ENCODE data around the gene TLE5. TPM values are rescaled to one million over a fixed set of nuclear protein-coding genes. Genes with fewer than 3 reads are reported as not detected.
A peak's percentile ranks its signal among the peaks of the same experiment; 100 is the strongest.

TLE5 gene
- total and polyA plus RNA-seq, 9 of the 15 experiments (the other 6 are each of a cell fraction or from before 2014, with no cell fraction given), result 2.0 to 347 (median 235) TPM

DNA sequence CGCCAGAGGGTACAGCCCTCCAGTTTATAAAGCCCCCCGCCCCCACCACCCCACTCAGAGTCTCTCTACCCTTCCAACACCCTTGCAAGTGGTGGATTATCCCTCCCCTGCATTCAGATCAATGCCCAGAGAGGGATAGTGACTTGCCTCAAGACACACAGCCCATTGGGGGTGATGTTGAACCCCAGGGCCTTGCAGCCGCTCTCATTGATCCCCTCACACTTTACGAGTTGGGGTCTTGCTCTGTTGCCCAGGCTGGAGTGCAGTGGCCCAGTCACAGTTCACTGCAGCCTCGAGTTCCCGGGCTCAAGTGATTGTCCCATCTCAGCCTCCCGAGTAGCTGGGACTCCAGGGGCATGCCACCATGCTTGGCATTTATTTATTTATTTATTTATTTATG, 44.4 kb downstream of the TLE5 start (continued):
- TF ChIP-seq, protein P1, sequence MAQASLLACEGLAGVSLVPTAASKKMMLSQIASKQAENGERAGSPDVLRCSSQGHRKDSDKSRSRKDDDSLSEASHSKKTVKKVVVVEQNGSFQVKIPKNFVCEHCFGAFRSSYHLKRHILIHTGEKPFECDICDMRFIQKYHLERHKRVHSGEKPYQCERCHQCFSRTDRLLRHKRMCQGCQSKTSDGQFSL (CRISPR knock-in tag; IDR thresholded peaks at IDR 0.05), result no peak
- TF ChIP-seq, protein P1 (tag; IDR thresholded peaks at IDR 0.05), result no peak
- TF ChIP-seq POLR3A (IDR thresholded peaks at IDR 0.05; ENCODE audit: borderline replicate concordance, extremely low read depth, insufficient read depth, insufficient read length) (no peak), NCOA2 (IDR thresholded peaks at IDR 0.05; ENCODE audit: partially characterized antibody in 2 of 2) (no peak), POLR2H (tag; IDR thresholded peaks at IDR 0.05; ENCODE audit: low read depth) (no peak), ELF4 (CRISPR knock-in tag; IDR thresholded peaks at IDR 0.05) (no peak), FOXP1 (CRISPR knock-in tag; IDR thresholded peaks at IDR 0.05) (no peak), RBM22 (IDR thresholded peaks at IDR 0.05; ENCODE audit: low read depth, low read length, poor library complexity, severe bottlenecking) (no peak), SMAD4 (CRISPR knock-in tag; conservative IDR thresholded peaks at IDR 0.05) (no peak), ZFX (CRISPR knock-in tag; IDR thresholded peaks at IDR 0.05) (no peak), NR2F6 (CRISPR knock-in tag; IDR thresholded peaks at IDR 0.05) (no peak), NEUROD1 (IDR thresholded peaks at IDR 0.05; ENCODE audit: borderline replicate concordance, low read depth, low read length, partially characterized antibody) (no peak), RCOR1 (IDR thresholded peaks at IDR 0.05; ENCODE audit: borderline replicate concordance in 1 of 2, low read depth in 2 of 2, low read length in 2 of 2) (0 out of 4 replicates have a peak, but pooled peaks of 1 of the 2 experiments have one; percentile 13), ZNF184 (CRISPR knock-in tag; IDR thresholded peaks at IDR 0.05) (no peak), ZNF589 (CRISPR knock-in tag; IDR thresholded peaks at IDR 0.05; ENCODE audit: low read depth) (no peak), SIN3A (IDR thresholded peaks at IDR 0.05; ENCODE audit: borderline replicate concordance in 2 of 2, control insufficient read depth in 1 of 2, low read depth in 2 of 2, low read length in 2 of 2) (no peak), ZNF174 (CRISPR knock-in tag; IDR thresholded peaks at IDR 0.05) (no peak), RNF2 (IDR thresholded peaks at IDR 0.05) (no peak), CC2D1A (IDR thresholded peaks at IDR 0.05) (no peak)
- TF ChIP-seq, protein P2, sequence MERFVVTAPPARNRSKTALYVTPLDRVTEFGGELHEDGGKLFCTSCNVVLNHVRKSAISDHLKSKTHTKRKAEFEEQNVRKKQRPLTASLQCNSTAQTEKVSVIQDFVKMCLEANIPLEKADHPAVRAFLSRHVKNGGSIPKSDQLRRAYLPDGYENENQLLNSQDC (CRISPR knock-in tag; IDR thresholded peaks at IDR 0.05), result no peak

All from K562 (cell line).